T-helper 2 cell (primary cell): ENCODE measurements around the gene RBBP8.

Source experiments
- DNase-seq, 5 experiments: peaks; one replicate each; pipeline versions ENCODE4 v3.0.0 to v3.0.0-alpha.2; 2012 to 2022

Gene RBBP8

GRCh38 chr18:22999647-23000046 lies 66.5 kb downstream of the RBBP8 start:
- no peak for DNase-seq

- DNase-seq, result no peak
Measured at GRCh38 chr18:23003289-23003688, 70.2 kb downstream of the RBBP8 start.

- DNase-seq, result peak in 1 of 5 experiments; percentile 58
Measured at GRCh38 chr18:23012249-23012648, 79.1 kb downstream of the RBBP8 start.

- peak in 1 of 5 experiments; percentile 24 for DNase-seq
Measured at GRCh38 chr18:23020555-23021294, 87.6 kb downstream of the RBBP8 start.

- no peak for DNase-seq
Measured at GRCh38 chr18:23021623-23022022, 88.5 kb downstream of the RBBP8 start.

GRCh38 chr18:23032030-23032582 lies 99.0 kb downstream of the RBBP8 start:
- DNase-seq, result no peak

- DNase-seq, result no peak
Measured at GRCh38 chr18:23033056-23033455, 99.9 kb downstream of the RBBP8 start.

- DNase-seq, result no peak
Measured at GRCh38 chr18:23036660-23037201, 103.6 kb downstream of the RBBP8 start.

GRCh38 chr18:23037646-23038045 lies 104.5 kb downstream of the RBBP8 start:
- no peak for DNase-seq

GRCh38 chr18:23038712-23039111 lies 105.6 kb downstream of the RBBP8 start:
- no peak for DNase-seq

- DNase-seq, result no peak
Measured at GRCh38 chr18:23042133-23042532, 109.0 kb downstream of the RBBP8 start.

GRCh38 chr18:23043803-23044376 lies 110.8 kb downstream of the RBBP8 start:
- DNase-seq, result no peak

- peak in 2 of 5 experiments; percentile 14 to 78 for DNase-seq
Measured at GRCh38 chr18:23049698-23050373, 116.7 kb downstream of the RBBP8 start.

- DNase-seq, result no peak
Measured at GRCh38 chr18:23053776-23054457, 120.8 kb downstream of the RBBP8 start.

GRCh38 chr18:23054553-23054952 lies 121.4 kb downstream of the RBBP8 start:
- no peak for DNase-seq

- DNase-seq, result no peak
Measured at GRCh38 chr18:23056315-23056714, 123.2 kb downstream of the RBBP8 start.

- DNase-seq, result no peak
Measured at GRCh38 chr18:23057096-23057495, 124.0 kb downstream of the RBBP8 start.

- DNase-seq, result no peak
Measured at GRCh38 chr18:23058746-23059415, 125.8 kb downstream of the RBBP8 start.

GRCh38 chr18:23059541-23060465 lies 126.7 kb downstream of the RBBP8 start:
- no peak for DNase-seq

- no peak for DNase-seq
Measured at GRCh38 chr18:23062011-23062410, 128.9 kb downstream of the RBBP8 start.

- DNase-seq, result no peak
Measured at GRCh38 chr18:23063502-23063901, 130.4 kb downstream of the RBBP8 start.
